ENCODE measurements around the gene GAA.
"Not testable (repeated sequence)": the region's sequence is repeated elsewhere in the genome, so short reads cannot be mapped to it uniquely, and the experiment has no call there.

GAA gene

DNA sequence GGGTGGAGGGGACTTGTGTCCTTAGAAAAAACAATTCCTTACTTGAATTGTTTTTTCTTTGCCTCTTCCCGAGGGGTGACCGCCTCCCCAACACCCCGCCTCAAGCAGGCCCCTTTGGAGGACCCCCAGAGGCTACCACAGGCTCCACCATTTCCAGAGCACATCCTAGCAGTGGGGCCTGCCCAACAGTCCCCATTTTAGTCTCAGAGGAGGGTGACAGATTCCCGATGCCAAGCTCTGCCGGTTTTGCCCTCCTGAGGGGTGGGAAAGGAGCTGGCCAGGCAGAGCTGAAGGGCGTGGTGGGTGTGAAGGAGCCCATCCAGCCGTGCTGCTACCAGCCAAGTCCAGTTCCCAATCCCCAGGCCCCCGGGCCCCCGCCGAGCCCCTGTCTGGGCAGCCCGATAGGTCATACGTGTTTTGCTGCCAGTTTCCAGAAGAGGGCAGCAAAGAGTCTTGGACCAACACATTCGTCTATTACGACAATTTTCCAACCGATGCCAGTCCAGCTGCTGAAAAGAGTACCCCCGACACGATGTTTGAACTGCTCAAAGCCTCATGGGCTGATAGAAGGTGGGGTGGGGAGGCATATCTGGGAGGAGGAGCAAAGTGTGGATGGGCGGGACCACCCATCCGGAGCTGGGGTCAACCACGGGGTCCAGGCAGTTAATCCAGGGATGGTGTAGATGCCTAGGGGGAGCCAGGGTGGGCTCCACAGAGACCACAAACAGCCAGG is 18.8 kb upstream of the GAA start:
- no peak for DNase-seq

DNA sequence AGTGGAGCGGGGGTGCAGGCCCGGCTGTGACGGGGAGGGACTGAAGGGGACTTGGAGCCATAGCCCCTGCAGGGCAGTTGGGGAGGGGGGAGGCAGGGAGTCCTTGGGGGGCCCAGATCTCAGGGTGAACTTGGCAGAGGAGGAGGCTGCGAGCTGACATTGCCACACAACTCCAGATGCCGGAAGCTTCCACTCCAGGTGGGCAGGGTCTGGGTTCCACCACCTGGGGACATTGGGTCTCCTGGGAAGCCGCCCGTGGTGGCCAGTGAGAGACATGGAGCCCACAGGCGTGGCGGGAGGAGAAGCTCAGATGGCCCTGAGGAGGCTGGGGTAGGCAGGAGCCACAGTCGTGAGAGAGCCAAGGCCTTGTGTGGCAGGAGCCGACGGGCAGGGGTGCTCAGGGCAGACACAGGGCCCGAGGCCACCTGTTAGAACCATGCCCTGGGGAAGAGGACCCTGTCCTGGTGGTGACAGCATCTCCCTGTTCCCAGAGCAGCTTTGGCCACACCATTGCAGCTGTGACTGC is 18.2 kb upstream of the GAA start:
- no peak for DNase-seq

DNA sequence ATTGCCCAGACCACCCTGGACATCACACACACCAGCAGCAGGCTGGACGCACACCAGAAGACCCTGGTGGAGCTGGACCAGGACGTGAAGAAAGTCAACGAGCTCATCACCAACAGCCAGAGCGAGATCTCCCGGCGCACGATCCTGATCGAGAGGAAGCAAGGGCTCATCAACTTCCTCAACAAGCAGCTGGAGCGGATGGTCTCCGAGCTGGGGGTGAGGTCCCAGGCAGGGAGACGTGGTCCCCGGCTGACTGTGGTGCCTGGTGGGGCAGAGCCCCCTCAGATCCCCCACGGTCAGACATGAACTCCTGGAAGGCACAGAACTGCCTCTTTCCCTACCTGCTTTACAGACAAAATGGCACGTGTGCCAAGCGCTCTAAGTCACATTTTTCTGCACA is 16.6 kb upstream of the GAA start:
- no peak for DNase-seq

DNA sequence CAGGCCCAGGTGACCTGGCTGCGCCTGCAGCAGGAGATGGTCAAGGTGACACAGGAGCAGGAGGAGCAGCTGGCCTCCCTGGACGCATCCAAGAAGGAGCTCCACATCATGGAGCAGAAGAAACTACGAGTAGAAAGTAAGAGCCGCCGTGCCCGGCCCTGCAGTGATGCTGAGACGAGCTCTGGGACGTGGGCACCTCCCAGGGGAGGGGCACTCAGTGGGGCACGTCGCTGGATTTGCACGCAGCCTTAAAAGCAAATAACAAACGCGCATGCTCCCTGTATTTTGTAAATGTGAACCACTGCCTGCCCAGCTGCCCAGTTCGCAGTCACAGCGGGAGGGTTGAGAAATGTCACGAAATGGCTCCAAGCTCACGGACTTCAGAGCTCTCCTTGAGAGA is 15.3 kb upstream of the GAA start:
- DNase-seq = no peak

DNA sequence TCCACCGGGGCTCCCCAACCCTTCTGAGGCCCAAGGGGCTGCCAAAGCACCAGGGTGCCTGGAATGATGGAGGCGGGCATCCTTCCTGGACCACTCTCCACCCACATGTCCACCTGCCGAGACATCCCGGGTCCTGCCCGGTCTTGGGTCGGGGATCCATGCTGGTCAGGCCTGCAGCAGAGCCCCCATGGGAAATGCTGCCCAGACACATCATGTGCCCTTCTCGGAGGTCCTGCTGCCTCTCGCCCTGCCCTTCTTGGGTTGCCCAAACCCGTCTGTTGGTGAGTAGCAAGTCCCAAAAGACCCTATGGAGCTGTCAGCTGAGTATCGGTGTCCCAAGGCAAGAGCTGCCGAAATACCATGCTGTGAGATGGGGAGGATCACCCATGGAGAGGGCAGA is 14.8 kb upstream of the GAA start:
- no peak for DNase-seq

DNA sequence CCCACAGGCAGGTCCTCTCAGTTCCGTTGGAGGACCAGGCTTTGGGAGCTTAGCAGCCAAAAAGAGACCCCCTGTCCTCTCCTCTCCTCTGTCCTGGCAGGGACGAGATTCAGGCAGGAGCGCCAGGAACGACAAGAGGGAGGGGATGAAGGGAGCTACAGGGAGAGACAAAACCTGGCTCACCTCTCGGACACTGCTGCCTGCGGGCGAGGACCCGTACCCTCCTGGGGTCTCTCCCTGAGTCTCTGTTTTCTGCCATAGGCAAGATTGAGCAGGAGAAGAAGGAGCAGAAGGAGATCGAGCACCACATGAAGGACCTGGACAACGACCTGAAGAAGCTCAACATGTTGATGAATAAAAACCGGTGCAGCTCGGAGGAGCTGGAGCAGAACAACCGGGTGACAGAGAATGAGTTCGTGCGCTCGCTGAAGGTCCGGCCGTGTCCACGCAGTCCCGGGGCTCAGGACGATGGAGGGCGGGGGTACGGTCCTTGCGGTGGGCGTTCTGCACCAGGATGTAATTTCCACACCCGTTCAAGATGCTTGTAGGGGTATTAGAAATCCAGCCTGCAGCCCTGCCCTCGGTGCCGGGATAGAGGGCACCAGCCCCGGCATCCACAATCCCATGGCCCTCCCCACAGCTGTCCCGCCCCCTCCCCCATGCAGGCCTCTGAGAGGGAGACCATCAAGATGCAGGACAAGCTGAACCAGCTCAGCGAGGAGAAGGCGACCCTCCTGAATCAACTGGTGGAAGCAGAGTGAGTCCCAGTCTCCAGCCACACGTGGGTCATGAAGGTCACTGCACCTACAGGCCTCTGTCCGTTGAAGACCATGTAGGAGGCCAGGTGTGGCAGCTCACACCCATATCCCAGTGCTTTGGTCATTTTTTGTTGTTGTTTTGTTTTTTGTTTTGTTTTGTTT is 13.8 kb upstream of the GAA start:
- DNase-seq = no peak

DNA sequence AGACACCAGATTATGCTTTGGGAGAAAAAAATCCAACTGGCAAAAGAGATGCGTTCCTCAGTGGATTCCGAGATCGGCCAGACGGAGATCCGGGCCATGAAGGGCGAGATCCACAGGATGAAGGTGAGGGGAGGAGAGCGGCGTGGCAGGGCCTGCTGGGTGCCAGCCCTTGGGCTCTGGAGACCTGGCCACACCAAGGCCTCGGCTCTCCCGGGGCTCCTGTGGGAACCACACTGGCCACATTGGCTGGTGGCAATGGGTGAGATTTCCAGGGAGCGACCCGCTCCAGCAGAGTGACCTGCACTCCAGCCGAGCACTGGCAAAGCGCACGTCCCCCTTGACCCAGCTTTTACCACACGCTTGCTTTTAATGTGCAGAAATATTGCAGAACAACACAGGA is 11.6 kb upstream of the GAA start:
- no peak for DNase-seq

DNA sequence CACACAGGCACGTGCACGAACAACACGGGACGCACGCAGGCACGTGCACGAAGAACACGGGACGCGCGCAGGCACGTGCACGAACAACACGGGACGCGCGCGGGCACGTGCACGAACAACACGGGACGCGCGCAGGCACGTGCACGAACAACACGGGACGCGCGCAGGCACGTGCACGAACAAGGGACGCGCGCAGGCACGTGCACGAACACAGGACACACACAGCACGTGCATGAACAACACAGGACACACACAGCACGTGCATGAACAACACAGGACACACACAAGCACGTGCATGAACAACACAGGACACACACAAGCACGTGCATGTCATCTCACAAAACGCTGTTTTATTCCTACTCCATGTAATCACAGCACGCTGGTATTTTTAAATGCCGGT is 11.2 kb upstream of the GAA start:
- DNase-seq = not testable (repeated sequence)

DNA sequence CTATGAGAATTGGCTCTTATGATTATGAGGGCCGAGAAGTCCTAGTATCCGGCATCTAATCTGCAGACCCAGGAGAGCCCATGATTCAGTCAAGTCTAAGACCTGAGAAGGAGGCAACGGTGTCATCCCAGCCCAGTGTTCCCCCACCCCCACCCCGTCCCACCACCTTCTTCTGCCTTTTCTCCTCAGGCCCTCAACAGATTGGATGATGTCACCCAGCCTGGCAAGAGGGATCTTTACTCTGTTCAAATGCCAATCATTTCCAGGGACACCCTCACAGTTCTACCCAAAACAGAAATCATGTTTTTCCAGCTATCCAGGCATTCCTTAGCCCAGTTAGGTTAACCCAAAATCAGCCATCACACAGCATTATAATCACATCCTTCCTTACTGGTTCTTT is 10.0 kb upstream of the GAA start:
- no peak for DNase-seq

DNA sequence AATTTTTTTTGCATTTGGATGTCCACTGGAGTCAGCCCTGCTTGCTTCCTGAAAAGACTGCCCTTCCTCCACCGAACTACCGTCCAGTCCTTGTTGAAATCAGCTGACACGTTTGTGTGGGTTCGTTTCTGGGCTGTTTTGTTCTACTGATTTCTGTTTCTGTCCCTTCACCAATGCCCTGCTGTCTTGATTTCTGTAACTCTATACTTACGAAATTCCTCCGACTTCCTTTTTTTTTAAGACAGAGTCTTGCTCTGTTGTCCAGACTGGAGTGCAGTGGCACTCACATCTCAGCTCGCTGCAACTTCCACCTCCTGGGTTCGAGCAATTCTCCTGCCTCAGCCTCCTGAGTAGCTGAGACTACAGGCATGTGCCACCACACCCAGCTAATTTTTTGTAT is 8.4 kb upstream of the GAA start:
- no peak for DNase-seq

DNA sequence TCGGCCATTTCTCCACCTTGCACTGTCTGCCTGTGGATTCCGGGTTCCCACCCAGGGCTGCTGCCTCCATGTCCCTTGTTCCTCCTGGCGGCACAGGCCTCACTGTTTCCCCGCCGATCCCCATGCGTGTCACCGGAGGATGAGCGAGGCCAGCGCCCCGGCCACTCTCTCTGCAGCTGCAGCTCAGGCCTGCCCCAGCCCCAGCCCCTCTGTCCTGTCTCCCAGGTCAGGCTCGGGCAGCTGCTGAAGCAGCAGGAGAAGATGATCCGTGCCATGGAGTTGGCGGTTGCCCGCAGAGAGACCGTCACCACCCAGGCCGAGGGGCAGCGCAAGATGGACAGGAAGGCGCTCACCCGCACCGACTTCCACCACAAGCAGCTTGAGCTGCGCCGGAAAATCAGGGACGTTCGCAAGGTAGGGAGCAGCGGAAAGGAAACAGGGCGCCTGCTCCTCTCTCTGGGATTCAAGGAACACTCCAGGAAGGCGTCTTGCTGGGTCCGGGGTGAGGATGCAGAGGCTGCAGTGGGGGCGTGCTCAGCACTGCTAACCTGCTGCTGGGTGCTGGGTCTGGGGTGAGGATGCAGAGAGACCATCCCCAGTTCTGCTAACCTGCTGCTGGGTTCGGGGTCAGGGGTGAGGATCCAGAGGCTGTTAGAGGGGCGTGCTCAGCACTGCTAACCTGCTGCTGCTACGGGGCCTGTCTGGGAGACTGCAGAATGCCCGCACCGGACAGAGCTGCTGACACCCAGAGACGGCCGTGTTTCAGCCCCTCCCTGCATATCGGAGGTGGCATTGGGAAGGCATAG is 6.1 kb upstream of the GAA start:
- DNase-seq = no peak

DNA sequence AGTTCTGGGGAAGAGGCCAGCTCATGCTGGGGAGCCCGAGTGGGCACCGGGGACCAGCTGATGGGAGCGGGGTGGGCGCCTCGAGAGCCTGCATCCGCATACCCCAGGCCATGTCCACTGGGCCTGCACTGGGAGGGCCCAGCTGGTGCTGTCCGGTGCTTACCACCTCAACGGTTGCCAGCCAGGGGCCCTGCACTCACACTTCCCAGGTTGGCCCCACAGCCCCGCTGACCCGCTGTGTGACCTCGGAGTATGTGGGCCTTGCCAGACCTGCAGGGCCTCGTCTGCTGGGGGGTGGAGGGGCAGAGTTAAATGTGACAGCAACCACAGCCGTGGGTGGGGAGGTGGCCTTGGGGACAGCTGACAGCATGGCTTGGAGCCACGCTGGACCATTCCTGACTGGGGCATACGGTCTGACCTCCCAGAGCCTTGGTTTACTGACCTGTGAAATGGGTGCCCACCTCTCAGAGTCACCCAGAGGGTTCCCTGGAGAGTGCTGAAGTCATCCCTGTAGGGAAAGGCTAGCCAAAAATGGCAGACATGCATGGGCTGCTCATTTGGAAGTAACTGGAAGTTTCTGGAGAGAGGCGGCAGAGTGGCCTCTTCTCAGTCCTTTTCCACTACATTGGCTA is 5.4 kb upstream of the GAA start:
- DNase-seq = no peak

DNA sequence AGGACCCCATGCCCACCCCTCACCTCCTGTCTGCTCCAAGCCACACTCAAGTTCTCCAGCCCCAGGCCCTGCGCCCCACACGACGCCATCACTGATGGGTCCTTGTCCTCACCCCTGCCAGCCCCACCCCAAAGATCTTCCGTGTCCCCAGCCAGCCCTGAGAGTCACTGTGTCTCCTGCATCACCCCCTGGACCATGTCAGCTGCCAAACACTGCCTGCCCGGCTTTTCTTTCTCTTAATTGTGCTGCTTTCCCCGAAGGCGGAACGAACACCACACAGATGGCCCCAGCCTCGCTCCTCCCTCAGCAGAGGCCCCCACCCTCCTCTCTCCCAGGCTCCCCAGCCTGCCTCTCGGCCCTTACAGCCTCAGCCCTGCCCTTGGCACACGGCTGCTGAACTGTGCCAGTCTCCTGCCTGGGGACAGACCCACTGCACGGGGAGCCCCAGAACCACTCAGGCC is 4.8 kb upstream of the GAA start:
- no peak for DNase-seq

DNA sequence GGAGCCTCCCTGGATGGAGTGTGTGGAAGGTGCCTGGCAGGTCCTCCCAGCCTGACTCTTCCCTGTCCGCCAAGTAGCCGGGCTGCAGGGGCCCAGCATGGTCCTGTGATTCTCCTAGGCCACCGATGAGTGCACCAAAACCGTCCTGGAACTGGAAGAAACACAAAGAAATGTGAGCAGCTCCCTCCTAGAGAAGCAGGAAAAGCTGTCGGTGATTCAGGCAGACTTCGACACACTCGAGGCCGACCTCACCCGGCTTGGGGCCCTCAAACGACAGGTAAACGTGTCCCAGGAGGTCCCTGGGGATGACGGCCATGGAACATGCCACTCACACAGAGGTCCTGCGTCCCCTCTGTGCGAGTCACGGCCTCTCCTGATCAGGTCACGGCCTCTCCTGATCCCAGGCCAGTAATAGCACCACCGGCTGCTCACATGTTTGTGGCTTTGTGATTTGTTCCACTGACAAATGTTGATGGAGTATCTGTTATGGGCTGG is 4.2 kb upstream of the GAA start:
- DNase-seq = no peak

DNA sequence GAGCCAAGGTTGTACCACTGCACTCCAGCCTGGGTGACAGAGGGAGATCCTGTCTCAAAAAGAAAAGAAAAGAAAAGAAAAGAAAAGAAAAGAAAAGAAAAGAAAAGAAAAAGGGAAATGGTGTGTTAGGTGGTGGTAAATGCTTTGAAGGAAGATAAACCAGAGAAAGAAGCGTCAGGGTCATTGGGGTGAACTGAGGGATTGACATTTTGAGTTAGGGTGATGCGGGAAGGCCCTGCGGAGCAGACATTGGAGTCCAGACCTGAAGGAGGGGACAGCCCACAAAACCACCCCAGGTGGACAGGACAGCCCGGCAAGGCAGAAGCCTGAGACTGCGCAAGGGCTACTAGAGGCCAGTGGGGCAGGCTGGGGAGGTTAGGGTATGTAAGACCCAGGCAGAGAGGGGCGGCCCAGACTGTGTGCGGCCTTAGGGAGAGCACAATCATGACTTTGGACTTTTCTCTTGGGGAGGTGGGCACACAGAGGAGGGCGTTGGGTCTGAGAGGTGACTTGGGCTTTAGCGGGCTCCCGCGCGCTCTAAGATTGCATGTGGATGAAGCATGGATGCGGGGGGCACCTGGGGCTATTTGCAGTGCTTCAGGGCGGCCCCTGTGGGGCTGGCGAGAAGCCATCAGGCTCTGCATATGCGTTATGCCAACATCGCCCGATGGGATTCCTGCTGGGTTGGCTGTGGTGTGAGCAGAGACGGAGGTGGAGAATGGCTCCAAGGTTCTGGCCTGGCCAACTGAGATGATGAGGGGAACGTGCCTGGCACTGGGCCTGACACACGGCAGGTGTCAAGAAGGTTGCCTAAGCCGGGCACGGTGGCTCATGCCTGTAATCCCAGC is 3.3 kb upstream of the GAA start:
- DNase-seq = no peak

DNA sequence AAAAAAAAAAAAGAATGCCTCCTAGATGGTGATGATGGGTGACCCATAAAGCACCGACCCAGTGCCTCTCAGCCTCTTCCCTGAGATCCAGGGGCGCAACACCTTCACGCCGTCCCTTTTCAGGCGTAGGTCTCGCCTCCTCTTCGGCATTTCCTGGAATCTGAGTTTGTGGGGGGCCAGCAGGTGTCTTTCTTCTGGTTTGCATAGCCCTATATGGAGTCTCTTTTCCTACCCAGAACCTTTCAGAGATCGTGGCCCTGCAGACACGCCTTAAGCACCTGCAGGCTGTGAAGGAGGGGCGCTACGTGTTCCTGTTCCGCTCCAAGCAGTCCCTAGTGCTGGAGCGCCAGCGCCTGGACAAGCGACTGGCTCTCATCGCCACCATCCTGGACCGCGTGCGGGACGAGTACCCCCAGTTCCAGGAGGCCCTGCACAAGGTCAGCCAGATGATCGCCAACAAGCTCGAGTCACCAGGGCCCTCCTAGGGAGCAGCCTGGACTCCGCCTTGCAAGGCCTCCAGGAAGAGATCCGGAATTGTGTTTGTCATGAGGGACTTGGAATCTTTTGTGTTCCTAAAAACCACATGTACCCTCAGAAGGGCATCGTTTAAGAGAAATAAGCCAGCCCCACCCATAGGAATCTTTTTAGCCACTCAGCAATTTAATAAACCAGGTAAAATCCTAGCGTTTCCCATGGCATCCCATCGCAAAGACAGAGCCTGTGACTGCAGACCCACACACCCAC is 1.9 kb upstream of the GAA start:
- no peak for DNase-seq

DNA sequence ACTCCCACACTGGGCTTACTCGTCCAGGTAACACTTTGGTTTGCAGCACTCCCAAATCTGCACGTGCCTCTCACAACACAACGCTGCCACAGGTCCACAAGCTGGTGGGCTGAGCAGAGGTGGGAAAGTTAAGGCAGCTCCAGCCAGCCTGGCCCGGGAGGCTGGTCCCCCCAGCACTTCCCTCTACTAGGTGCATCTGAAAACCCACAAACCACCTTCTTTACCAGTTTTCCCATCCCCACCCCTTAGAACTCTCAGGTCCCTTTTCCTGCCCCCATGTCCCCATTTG is 1.4 kb upstream of the GAA start:
- no peak for DNase-seq

DNA sequence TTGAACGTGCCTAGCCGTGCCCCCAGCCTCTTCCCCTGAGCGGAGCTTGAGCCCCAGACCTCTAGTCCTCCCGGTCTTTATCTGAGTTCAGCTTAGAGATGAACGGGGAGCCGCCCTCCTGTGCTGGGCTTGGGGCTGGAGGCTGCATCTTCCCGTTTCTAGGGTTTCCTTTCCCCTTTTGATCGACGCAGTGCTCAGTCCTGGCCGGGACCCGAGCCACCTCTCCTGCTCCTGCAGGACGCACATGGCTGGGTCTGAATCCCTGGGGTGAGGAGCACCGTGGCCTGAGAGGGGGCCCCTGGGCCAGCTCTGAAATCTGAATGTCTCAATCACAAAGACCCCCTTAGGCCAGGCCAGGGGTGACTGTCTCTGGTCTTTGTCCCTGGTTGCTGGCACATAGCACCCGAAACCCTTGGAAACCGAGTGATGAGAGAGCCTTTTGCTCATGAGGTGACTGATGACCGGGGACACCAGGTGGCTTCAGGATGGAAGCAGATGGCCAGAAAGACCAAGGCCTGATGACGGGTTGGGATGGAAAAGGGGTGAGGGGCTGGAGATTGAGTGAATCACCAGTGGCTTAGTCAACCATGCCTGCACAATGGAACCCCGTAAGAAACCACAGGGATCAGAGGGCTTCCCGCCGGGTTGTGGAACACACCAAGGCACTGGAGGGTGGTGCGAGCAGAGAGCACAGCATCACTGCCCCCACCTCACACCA is 724 bp downstream of the GAA start:
- peak; percentile 68 for DNase-seq

DNA sequence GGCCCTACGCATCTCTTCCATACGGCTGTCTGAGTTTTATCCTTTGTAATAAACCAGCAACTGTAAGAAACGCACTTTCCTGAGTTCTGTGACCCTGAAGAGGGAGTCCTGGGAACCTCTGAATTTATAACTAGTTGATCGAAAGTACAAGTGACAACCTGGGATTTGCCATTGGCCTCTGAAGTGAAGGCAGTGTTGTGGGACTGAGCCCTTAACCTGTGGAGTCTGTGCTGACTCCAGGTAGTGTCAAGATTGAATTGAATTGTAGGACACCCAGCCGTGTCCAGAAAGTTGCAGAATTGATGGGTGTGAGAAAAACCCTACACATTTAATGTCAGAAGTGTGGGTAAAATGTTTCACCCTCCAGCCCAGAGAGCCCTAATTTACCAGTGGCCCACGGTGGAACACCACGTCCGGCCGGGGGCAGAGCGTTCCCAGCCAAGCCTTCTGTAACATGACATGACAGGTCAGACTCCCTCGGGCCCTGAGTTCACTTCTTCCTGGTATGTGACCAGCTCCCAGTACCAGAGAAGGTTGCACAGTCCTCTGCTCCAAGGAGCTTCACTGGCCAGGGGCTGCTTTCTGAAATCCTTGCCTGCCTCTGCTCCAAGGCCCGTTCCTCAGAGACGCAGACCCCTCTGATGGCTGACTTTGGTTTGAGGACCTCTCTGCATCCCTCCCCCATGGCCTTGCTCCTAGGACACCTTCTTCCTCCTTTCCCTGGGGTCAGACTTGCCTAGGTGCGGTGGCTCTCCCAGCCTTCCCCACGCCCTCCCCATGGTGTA is 1.5 kb downstream of the GAA start:
- DNase-seq = no peak

Measured in right kidney (tissue), 1 donor.